Fibroblast of skin of right quadriceps (primary cell): ENCODE results near the gene SNF8.

Experiments
- DNase-seq: peaks from one replicate; pipeline ENCODE4 v3.0.0-alpha.2; 2013

SNF8 gene

GRCh38 chr17:48883171-48883570 is 61.5 kb downstream of the SNF8 start:
- DNase-seq: no peak

- no peak for DNase-seq
Observed at GRCh38 chr17:48882272-48882671, 62.4 kb downstream of the SNF8 start.
